Prostate gland (tissue), 2 donors: Measurements from ENCODE around the gene CADM4. TPM values are rescaled to one million over a fixed set of nuclear protein-coding genes. Genes with fewer than 3 reads are reported as not detected.

ENCODE experiments used
- DNase-seq: peaks from one replicate; pipeline ENCODE4 v3.0.0-alpha.2; 2019; ENCODE audit warnings: low spot score
- H3K27ac ChIP-seq, 2 donors: fragments of 200-600 bp; sonication (generic); 2 replicates each; pipeline ENCODE4 v1.5.1; 2017 to 2019
- H3K27me3 ChIP-seq: fragments of 200-600 bp; sonication (generic); replicated peaks from 2 replicates; pipeline ENCODE4 v1.5.1; 2019; ENCODE audit not compliant: insufficient read depth
- H3K36me3 ChIP-seq, 2 donors: fragments of 200-600 bp; sonication (generic); 1 replicate in 1 of 2; 2 replicates in 1 of 2; pipeline versions ENCODE4 v1.5.1 to v1.8.1; 2017 to 2019
- H3K4me1 ChIP-seq: fragments of 200-600 bp; sonication (generic); replicated peaks from 2 replicates; pipeline ENCODE4 v1.5.1; 2019
- H3K4me3 ChIP-seq, 2 donors: fragments of 200-600 bp; sonication (generic); 2 replicates each; pipeline ENCODE4 v1.5.1; 2017 to 2019
- H3K9me3 ChIP-seq: fragments of 200-600 bp; sonication (generic); 2 replicates; pipeline ENCODE4 v1.5.1; 2017
- CTCF ChIP-seq, 4 experiments: fragments of 200-600 bp in 2 of 4; fragments of 450-650 bp in 2 of 4; sonication (generic) in 2 of 4; IDR thresholded peaks; 1 replicate in 3 of 4; 2 replicates in 1 of 4; pipeline ENCODE4 v1.5.1; 2016 to 2019; ENCODE audit warnings: antibody characterized with exemption in 4 of 4, mild to moderate bottlenecking in 2 of 4, moderate library complexity in 2 of 4
- POLR2A ChIP-seq: fragments of 450-650 bp; IDR thresholded peaks from one replicate; pipeline ENCODE4 v1.6.1; 2016; ENCODE audit warnings: antibody characterized with exemption, mild to moderate bottlenecking
- POLR2AphosphoS5 ChIP-seq: sonication (generic); formaldehyde crosslinking; IDR thresholded peaks from one replicate; pipeline ENCODE4 v1.6.1; 2017; ENCODE audit warnings: antibody characterized with exemption
- WGBS: methylation state at CpG from one replicate; pipeline ENCODE4 v1.1.5; 2018; 5-methylcytosine and 5-hydroxymethylcytosine counted together
- intact Hi-C: fragments of 100-400 bp; cut with DNase I; formaldehyde crosslinking; loops from one replicate; pipeline ENCODE4 v1.14.2; 2022
- total RNA-seq, 2 donors: library from RNA; depleted of rRNA; stranded (reverse); fragments of >200 nt; gene quantifications; one replicate each; pipeline ENCODE4 v1.1.0, GENCODE V29; 2016

The CADM4 gene
- total RNA-seq, 2 donors from 2014 or later: 21.1 to 49.4 TPM

DNA sequence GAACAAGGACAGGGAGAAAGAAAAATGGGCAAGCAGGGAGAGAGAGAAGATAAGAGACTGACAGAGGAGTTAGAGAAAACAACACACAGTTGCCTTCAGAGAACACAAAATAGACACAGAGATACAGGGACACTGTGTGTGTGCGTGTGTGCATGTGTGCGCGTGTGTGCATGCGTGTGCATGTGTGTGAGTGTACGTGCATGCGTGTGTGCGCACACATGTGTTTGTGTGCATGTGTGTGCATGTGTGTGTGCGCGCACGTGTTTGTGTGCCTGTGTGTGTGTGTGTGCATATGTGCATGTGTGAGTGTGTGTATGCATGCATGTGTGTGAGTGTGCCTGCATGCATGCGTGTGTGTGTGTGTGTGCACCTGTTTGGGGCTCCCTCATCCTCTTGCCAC is 36.3 kb upstream of the CADM4 start:
- no peak overlapping the region for H3K27ac ChIP-seq
- intact Hi-C loops: no loop called here
- no peaks in the 10 kb centered on the region for H3K9me3 ChIP-seq
- no peaks in the 10 kb centered on the region for H3K27me3 ChIP-seq
- H3K4me1 ChIP-seq: no peaks in the 10 kb centered on the region
- no peaks in the 10 kb centered on the region for H3K36me3 ChIP-seq
- TF ChIP-seq POLR2A (no peak), POLR2AphosphoS5 (no peak), CTCF (IDR thresholded peaks at IDR 0.05) (no peak)
- no peak overlapping the region for H3K4me3 ChIP-seq
- 88% methylated on average over 11 of the region's 11 CpGs for WGBS
- DNase-seq: no peak

DNA sequence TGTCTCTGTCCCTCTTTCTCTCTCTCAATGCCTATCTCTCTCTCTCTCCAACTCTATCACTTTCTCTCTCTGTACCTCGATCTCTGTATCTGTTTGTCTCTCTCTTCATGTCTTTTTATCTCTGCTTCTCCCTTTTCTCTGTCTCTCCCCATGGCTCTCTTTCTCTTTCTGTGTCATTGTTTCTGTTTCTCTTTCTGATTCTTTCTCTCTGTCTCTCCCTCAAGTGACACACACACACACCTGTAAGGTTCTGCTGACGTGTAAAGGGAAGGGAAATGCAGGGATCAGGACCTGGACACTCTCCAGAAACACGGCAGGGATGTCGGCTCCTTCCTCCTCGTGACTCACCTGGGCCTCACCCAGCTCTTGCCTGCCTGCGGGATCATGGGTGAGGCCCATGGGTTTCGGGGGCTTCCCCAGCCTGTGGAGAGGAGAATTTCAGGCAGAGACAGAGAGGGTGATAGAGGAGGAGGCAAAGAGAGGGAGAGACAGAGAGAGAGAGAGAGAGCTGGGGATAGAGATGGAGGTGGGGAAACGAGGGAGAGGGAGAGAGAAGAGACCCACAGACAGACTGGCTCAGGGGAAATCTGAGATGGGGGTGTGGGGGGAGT is 35.7 kb upstream of the CADM4 start:
- WGBS: 15% methylated on average over 8 of the region's 8 CpGs

GRCh38 chr19:43674596-43674995 is 34.9 kb upstream of the CADM4 start:
- Histone ChIP-seq H3K36me3 (no peaks in the 10 kb centered on the region), H3K4me3 (no peak overlapping the region), H3K27me3 (no peaks in the 10 kb centered on the region), H3K9me3 (no peaks in the 10 kb centered on the region), H3K27ac (no peak overlapping the region), H3K4me1 (no peaks in the 10 kb centered on the region)
- intact Hi-C loops: no loop called here
- TF ChIP-seq CTCF (IDR thresholded peaks at IDR 0.05) (no peak), POLR2AphosphoS5 (no peak), POLR2A (no peak)
- DNase-seq: no peak
- 85% methylated on average over 3 of the region's 3 CpGs for WGBS

More for the DNA sequence above, 35.7 kb upstream of the CADM4 start:
- no peaks in the 10 kb centered on the region for H3K36me3 ChIP-seq
- no peak overlapping the region for H3K4me3 ChIP-seq
- peak overlapping the region in 1 of 2 donors; percentile 35 for H3K27ac ChIP-seq
- no peaks in the 10 kb centered on the region for H3K4me1 ChIP-seq
- TF ChIP-seq POLR2A (peak; percentile 42), POLR2AphosphoS5 (peak; percentile 74), CTCF (IDR thresholded peaks at IDR 0.05) (no peak)
- H3K27me3 ChIP-seq: no peaks in the 10 kb centered on the region
- intact Hi-C loops: no loop called here
- H3K9me3 ChIP-seq: no peaks in the 10 kb centered on the region
- DNase-seq: peak; percentile 71

DNA sequence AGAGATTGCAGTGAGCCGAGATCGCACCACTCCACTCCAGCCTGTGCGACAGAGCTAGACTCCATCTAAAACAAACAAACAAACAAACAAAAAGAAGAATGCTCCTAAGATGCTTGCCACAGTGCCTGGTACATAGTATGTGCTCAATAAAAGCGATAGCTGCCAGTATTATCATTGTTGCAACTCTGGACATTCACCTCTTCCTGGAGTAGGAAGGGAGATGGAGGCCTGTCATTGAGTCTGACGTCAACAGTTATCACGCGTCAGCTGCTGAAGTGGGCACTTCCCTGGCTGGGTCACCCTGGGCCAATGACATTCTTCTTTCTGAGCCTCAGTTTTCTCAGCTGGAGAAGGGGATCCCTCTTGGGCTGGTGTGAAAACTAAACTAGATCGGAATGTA is 34.5 kb upstream of the CADM4 start:
- no peak for TF ChIP-seq POLR2AphosphoS5
- TF ChIP-seq CTCF (IDR thresholded peaks at IDR 0.05): no peak
- no peak for TF ChIP-seq POLR2A
- 94% methylated on average over 8 of the region's 8 CpGs for WGBS
- no peak for DNase-seq
- intact Hi-C loops: no loop called here
- H3K4me3 ChIP-seq: no peak overlapping the region
- no peak overlapping the region for H3K27ac ChIP-seq
- H3K4me1 ChIP-seq: no peaks in the 10 kb centered on the region
- no peaks in the 10 kb centered on the region for H3K36me3 ChIP-seq
- H3K27me3 ChIP-seq: no peaks in the 10 kb centered on the region
- H3K9me3 ChIP-seq: no peaks in the 10 kb centered on the region

DNA sequence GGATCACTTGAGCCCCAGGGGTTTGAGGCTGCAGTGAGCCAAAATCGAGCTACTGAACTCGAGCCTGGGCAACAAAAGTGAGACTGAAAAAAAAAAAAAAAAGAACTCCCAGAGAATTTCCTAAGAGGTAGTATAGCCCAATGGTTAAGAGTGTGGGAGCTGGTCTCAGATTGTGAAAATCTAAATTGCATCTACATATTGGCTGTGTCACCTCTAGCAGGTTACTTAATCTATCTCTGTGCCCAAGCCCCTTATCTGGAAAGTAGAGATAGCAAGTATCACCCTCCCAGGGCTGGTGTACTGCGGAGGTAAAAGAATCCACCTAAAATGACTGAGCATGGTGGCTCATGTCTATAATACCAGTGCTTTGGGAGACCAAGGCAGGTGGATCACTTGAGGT is 34.0 kb upstream of the CADM4 start:
- WGBS: 83% methylated on average over 3 of the region's 3 CpGs
- intact Hi-C loops: no loop called here
- no peak for DNase-seq
- no peak for TF ChIP-seq POLR2A
- no peak for TF ChIP-seq POLR2AphosphoS5
- no peak for TF ChIP-seq CTCF (IDR thresholded peaks at IDR 0.05)
- H3K27ac ChIP-seq: no peak overlapping the region
- no peaks in the 10 kb centered on the region for H3K9me3 ChIP-seq
- H3K36me3 ChIP-seq: no peaks in the 10 kb centered on the region
- no peak overlapping the region for H3K4me3 ChIP-seq
- H3K27me3 ChIP-seq: no peaks in the 10 kb centered on the region
- H3K4me1 ChIP-seq: no peaks in the 10 kb centered on the region
